GM10266 (cell line): ENCODE measurements around the gene SLC9C2.

ENCODE experiments used
- DNase-seq: peaks from one replicate; pipeline ENCODE4 v3.0.0; 2012; ENCODE audit errors: extremely low spot score
- CTCF ChIP-seq: IDR thresholded peaks from 2 replicates; pipeline ENCODE4 v1.5.1; 2012; ENCODE audit warnings: mild to moderate bottlenecking, low read depth; ENCODE audit not compliant: control insufficient read depth, insufficient read depth; ENCODE audit errors: missing control alignments

The SLC9C2 gene

DNA sequence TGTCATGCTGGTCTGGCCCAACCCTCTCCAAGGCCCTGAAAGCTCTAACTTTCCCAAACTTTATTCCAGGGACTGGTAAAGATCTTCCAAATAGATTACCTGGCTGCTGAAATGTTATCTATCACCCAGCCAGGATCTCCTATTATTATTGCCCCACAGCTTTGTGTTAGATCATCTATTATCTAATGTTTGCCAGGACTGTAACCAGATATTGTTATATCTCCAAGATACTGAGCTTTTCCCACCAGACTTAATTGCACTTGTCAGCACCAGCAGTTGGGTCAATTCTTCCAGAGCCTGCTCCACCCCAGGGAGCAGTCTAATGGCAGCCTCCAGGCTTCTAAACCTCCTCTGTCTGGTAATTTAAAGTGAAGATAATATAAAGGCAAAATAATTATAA lies 66.6 kb downstream of the SLC9C2 start:
- no peak for TF ChIP-seq CTCF
- no peak for DNase-seq

GRCh38 chr1:173532237-173532636 lies 70.6 kb downstream of the SLC9C2 start:
- no peak for DNase-seq

DNA sequence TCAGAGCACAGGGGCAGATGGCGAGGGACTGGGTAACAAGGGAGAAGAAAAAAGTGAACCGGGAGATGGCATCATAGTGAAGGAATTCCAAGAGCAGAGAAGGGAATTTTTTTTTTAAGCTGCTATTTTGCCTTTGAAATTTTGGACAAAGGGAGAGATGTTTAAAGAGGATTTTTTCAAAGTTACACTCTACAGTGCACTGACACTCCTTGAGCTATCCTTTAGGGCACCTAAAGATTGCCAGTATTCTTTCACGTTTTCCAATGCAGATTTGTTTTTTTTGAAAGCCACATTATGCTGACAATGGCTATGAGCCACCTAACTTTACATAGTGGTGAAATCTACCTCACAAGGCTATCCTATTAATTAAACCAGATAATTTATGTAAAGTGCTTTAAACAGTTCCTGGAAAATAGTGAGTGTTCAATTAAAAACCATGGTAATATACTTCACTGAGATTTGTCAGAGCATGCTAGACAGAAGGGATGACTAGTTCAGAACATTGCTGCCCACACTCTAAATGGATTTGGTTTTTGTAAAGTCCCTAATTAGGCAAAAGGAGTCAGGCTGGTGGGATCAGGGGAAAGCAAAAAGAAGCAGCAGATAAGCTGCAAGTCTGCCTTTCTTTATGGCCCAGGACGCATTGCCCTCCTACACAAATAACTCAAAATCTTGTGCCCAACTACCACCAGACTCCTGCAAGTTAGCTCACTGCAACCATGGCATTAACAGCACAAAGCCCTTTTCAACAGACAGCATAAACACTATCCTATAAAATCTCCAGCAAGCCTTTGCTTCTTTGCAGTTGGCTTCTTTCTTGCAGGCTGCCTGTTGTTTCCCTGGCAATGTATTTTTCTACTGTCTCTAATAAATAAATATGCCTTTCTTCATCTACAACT lies 71.8 kb downstream of the SLC9C2 start:
- no peak for TF ChIP-seq CTCF
- no peak for DNase-seq

More at GRCh38 chr1:173532237-173532636, 70.6 kb downstream of the SLC9C2 start:
- no peak for TF ChIP-seq CTCF

- no peak for DNase-seq
- TF ChIP-seq CTCF: no peak
These were observed 73.8 kb downstream of the SLC9C2 start for GRCh38 chr1:173529106-173529505.

GRCh38 chr1:173527151-173527826 lies 75.6 kb downstream of the SLC9C2 start:
- no peak for TF ChIP-seq CTCF
- no peak for DNase-seq

- TF ChIP-seq CTCF: no peak
- no peak for DNase-seq
These were observed 76.9 kb downstream of the SLC9C2 start for GRCh38 chr1:173525926-173526325.

DNA sequence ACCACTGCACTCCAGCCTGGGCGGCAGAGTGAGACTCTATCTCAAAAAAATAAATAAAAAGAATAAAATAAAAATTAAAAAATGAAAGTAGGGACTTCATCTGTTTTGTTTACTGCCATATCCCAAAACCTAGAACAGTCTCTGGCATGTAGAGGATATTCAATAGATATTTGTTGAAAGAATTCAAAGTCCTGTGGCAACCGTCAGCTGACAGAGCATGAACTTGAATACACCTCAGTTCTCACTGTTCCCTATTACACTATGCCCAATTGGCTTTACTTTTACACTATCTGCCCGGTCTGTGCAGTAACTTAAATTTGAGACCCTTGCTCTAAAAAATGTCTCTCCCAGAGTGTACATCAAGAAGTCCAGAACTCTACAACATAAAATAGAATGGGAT lies 79.5 kb downstream of the SLC9C2 start:
- DNase-seq: no peak
- TF ChIP-seq CTCF: no peak
